Measurements from ENCODE around the gene TRPC4AP. TPM values are rescaled to one million over a fixed set of nuclear protein-coding genes. Genes with fewer than 3 reads are reported as not detected.

TRPC4AP gene
- total RNA-seq, 1 experiment from 2014 or later, result 49.5 TPM

DNA sequence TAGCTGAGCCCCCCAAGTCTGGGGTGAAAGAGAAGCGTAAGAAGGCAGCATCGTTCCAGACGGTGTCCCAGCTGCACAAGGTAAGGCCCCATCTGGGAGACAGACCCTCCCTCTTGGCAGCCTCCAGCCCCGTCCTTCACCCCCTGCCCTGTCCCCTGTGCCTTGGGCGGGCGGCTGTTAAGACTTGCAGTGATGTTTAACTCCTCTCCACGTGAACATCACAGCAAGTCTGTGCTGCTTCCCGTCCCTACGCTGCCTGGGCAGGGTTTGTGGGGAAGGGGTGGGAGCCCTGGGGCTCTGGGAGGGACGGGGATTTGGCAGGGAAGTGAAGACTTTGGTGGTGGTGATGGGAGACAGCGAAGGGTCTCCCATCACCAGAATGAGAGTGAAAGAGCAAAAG is 102.4 kb downstream of the TRPC4AP start:
- no peak for DNase-seq (ENCODE audit: extremely low read depth, low read depth)

DNA sequence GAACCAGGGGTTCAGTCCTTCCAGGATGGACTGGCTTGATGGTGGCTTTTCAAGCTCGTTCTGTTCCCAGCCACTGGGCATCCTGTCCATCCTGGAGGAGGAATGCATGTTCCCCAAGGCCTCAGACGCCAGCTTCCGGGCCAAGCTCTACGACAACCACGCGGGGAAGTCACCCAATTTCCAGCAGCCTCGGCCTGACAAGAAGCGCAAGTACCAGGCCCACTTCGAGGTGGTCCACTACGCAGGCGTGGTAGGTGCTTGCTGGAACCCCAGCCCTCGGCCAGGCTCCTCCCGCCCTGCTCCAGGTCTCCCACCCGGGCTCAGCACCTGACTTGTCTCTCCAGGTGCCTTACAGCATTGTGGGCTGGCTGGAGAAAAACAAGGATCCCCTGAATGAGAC is 102.9 kb downstream of the TRPC4AP start:
- DNase-seq (ENCODE audit: extremely low read depth, low read depth), result no peak

DNA sequence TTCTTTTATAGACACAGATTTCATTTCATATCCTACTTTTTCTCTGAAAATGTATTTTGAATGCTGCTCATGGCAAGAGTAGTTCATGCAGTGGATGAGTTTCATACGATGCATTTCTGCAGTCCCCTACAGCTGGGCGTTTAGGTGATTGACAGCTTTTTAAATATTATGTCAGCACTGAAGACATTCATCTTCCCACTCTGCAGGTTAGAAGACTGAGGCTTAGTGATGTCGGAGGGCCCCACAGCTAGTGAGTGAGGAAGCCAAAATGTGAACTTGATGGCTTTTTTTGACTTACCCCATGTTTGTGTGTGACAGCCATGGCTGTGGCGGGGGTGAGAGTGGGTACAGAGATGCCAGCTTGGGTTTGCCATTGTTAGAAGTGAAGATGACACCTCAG is 103.5 kb downstream of the TRPC4AP start:
- no peak for DNase-seq (ENCODE audit: extremely low read depth, low read depth)

DNA sequence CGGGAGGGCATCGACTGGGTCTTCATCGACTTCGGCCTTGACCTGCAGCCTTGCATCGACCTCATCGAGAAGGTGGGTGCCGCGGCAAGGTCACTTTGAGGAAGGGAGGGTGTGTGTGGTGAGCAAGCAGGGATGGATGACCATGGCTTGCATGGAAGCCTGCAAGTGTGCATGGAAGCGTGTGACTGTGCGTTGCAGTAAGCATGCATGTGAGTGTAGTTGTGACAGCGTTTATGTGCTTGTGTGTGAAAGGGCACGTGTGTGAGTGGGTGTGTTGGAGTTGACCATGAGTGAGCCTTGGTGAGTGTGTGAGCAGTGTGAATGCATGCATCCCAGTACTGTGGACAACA is 104.4 kb downstream of the TRPC4AP start:
- DNase-seq (ENCODE audit: extremely low read depth, low read depth), result no peak

DNA sequence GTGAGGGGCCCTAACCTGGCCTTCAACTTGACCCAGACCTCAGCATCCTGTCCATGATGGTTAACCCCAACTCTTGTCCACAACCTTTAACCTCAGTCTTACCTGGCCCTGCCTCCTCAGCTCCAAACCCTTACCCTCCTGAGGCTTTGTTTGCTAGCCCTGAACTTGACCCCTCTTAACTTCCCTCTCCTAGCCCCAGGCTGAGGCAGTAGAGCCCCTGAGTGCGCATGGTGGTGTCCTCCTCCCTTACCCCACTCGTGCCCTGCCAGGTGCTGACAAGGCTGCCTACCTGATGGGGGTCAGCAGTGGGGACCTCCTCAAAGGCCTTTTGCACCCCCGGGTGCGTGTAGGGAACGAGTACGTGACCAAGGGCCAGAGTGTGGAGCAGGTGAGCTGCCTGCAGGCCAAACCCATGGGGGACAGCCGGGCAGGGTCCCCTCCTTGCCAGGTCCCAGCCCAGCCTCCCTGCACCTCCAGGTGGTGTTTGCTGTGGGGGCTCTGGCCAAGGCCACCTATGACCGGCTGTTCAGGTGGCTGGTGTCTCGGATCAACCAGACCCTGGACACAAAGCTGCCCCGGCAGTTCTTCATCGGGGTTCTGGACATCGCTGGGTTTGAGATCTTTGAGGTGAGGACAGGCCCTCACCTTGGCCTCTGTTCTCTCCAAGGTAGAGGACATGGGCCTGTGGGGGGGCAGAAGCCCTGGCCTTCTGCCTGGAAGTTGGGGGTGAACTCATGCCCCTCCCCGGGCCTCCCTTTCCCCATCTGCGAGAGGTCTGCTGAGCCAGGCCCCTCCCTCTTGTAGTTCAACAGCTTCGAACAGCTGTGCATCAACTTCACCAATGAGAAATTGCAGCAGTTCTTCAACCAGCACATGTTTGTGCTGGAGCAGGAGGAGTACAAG is 105.1 kb downstream of the TRPC4AP start:
- DNase-seq (ENCODE audit: extremely low read depth, low read depth), result no peak

DNA sequence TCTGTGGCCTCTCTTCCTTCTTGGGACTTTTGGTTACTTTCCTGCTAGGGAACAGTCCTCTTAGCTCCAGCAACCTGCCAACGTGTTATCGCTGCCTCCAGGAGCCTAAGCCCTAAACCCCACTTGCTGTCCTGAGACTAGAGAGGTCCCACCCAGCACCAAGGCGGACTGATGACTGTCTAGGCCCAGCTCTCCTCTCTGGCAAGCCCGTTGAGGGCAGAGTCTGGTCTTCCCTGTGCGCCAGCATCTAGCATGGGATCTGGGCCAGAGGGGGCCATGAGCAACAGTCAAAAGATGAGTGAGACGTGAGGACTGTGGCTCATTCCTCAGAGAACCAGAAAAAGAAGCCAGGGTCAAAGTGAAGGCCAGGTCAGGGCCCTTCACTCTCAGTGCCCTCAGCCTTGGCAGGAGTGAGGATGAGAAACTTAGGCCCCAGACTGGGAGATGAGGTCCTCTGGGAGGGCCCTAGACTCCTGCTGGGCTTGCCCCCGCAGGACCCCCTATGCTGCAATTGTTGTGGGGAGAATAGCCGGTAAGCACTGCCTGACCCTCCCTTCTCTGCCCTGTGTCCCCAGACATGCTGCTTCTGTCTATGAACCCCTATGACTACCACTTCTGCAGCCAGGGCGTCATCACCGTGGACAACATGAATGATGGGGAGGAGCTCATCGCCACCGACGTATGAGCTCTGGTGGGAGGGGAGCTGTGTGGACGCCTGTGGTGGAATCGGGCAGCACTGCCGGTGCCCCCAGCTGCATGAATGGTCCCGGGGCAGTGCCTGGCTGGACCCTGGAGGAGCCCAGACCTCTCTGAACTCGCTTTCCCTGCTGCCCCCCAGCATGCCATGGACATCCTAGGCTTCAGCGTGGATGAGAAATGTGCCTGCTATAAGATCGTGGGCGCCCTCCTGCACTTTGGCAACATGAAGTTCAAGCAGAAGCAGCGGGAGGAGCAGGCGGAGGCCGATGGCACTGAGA is 106.0 kb downstream of the TRPC4AP start:
- no peak for DNase-seq (ENCODE audit: extremely low read depth, low read depth)

DNA sequence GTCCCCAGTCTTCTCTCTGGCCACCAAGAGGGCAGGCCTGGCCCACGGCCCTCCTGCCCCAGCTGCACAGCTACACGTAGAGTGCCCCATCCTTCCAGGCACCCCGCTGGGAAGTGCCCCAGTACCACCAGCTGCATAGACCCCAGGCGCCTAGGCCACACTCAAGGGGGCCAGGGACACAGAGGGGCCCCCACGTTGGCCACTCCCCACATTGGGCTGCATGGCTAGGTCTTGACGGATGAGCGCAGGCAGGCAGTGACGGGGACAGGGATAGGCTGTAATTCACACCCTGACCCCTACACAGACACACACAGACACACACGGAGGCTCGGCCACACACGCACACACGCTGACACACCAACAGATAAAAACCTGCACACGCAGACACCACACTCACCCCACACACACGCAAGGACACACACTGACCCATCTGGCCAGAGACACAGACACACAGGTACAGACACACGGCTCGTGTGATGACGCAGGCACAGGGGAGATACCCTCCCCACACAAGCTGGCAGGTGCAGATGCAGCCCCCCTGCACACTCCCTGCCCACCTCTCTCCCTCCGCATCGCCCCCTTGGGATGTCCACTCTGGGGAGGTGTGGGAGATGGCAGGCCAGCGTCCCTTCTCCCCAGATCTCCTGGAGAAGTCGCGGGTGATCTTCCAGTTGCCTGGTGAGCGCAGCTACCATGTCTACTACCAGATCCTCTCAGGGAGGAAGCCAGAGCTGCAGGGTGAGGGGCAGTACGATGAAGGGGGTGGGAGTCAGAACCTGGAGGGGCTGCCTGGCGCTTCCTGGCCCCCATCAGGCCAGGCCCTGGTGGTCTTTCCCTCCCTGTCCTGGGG is 106.9 kb downstream of the TRPC4AP start:
- DNase-seq (ENCODE audit: extremely low read depth, low read depth), result no peak

DNA sequence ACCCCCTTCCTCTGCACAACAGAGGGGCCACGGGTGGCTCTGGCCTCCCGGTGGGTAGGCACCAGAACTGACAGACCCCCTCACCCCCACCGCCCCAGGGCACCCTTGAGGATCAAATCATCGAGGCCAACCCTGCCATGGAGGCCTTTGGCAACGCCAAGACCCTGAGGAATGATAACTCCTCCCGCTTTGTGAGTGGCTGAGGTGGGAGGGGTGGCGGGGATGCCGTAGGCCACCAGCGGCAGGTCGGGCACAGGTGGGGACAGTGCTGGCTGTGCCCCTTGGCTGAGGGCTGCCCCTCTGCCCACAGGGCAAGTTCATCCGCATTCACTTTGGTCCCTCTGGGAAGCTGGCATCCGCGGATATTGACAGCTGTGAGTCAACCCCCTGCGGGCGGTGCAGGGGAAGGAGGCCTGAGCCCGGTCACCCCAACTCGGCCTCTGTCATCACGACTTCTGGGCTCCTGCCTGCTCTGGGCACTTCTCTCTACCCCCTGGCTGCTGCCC is 107.8 kb downstream of the TRPC4AP start:
- DNase-seq (ENCODE audit: extremely low read depth, low read depth), result no peak

DNA sequence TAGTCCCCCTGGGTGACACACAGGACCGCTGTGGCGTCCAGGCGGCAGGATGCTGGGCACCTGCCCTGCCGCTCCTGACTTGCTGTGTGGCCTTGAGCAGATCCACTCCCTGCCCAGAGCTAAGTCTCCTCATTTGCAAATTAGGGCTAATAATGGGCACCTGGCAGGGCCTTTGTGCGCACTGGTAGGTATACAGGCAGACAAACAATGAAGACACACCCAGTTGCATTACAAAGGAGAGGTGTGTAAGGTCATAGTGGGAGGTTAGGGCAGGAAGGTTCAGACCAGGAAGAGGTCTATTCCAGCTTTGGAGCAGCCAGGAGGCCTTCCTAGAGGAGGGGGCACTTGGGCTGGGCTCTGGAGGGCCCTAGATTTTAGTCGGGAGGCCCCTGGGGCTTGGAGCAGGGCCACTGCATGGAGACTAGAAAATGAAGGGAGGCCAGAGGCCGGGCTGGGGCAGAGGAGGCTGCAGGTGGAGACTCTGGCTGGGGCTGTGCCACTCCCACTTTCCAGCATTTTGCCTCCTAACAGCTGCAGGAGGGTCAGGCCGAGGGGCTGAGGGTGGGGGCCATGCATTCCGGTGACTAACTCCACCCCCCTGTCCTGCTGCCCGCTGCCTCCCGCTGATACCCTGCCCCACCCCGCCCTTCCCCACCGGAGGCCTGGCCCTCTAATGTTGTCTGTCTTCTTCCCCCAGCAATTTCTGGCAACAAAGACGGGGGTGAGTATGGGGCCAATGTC is 108.4 kb downstream of the TRPC4AP start:
- DNase-seq (ENCODE audit: extremely low read depth, low read depth), result no peak

DNA sequence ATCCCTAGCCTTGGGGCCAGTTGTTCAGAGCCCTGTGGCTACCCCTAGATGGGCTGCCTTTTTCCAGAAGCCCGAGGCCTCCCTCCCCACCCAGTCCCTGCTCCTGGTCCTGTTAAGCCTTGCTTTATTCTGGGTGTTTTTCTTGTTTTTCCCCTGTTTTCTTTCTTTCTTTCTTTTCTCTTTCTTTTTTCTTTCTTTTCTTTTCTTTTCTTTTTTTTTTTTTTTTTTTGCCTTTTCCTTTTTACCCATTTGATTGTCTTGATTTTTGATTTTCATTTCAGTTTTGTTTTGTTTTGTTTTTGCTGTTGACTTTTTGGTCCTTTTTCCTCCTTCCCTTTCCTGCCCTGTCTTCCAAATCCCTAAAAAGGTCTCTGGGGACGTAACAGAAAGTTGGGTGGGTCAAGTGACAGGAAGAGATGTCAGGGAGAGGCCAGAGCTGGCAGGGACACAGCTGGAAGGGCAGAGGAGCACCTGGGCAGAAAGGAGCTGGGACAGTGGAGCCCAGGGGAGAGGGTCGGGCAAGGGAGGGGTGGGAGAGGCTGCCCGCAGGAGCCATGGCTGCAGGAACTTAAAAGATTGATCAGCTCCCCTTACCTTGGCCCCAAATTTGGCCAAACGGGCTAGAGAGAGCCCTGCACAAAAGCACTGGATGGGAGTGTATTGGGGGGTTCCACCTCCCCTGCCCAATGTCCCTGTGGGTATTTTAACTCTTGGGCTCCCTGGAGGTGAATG is 109.4 kb downstream of the TRPC4AP start:
- no peak for DNase-seq (ENCODE audit: extremely low read depth, low read depth)

DNA sequence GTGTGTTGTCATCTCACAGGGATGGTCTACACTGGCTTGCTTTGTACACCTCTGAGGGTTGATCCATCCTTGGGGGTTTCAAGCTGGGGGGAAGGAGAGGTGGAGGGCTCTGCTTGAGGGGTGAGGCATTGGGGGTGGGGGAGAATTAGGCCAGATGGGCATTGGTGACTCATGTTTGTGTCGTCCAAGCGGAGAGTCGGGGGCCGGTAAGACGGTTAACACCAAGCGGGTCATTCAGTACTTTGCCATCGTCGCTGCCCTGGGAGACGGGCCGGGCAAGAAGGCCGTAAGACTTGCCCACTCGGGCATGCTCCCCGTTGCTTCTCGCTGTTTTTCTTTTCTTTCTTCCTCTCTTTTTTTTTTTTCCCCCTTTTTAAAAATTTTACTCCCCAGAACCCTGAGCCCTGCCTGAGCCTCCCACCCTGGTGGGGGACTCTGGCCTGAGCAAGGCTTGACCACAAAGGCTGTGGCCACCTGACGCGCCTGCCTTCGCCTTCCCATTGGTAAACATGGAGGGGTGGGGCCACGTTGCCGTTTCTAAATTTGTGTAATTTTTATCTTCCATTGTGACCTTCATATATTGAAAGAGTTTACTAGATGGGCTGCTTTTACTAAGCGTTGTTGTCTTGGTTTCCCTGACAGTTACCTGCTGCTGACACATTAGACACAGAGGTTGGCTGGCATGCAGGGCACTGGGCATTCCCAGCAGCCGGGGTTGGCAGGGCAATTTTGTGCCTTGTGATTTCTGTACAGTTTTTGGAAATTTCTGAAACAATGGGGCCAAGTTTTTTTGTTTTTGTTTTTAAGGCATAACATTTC is 110.1 kb downstream of the TRPC4AP start:
- no peak for DNase-seq (ENCODE audit: extremely low read depth, low read depth)

DNA sequence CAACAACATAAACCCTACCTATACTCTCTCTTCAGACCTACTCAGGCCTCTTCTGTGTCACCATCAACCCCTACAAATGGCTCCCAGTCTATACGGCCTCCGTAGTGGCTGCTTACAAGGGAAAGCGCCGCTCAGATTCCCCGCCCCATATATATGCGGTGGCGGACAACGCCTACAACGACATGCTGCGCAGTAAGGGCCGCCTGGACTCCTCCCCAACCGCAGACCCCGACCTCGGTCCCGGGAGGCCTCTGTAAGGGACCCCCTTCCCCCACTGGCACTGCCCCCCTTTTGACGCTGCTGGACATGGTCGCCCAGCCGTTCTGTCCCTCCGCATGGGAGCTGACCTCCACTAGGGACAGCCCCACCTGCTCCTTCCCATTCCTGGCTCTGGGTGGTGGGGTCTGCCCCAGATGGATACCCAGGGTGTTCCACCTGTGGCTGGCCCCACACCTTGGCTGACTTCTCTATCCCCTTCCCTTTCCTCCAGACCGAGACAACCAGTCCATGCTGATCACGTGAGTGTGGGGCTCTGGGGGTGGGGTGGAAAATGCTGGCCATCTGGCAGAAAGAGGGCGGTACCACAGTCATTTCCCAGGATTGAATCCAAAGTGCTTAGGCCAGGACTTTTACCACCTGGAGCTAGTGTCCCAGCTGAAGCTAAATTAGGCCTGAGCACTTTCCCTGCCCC is 111.9 kb downstream of the TRPC4AP start:
- no peak for DNase-seq (ENCODE audit: extremely low read depth, low read depth)

DNA sequence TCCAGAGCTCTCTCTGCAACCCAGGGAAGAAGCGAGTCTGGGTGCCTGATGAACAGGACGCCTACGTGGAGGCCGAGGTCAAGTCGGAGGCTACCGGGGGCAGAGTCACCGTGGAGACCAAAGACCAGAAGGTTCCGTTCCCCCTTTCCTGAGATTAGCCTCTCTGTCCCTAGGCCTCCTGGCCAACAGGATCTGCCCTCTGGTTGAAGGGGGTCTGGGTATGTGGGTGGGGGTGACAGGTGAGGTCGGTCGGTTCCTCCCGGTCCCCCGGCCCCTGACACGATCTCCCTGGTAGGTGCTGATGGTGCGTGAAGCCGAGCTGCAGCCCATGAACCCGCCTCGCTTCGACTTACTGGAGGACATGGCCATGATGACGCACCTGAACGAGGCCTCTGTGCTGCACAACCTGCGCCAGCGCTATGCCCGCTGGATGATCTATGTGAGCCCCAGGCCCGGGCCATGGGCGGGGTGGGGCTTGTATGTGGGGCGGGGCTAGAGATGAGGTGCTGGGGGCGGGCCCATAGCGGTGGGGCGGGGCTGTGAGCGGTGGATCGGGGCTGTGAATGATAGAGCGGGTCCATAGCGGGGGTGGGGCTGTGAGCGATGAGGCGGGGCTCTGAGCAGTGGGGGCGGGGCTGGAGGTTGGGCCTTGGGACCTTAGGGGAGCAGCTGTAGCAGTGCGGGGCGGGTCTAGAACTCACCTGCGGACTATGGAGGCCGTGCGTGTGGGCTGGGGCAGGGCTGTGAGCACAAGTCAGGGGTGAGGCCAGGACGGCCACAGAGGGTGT is 113.0 kb downstream of the TRPC4AP start:
- DNase-seq (ENCODE audit: extremely low read depth, low read depth), result no peak

DNA sequence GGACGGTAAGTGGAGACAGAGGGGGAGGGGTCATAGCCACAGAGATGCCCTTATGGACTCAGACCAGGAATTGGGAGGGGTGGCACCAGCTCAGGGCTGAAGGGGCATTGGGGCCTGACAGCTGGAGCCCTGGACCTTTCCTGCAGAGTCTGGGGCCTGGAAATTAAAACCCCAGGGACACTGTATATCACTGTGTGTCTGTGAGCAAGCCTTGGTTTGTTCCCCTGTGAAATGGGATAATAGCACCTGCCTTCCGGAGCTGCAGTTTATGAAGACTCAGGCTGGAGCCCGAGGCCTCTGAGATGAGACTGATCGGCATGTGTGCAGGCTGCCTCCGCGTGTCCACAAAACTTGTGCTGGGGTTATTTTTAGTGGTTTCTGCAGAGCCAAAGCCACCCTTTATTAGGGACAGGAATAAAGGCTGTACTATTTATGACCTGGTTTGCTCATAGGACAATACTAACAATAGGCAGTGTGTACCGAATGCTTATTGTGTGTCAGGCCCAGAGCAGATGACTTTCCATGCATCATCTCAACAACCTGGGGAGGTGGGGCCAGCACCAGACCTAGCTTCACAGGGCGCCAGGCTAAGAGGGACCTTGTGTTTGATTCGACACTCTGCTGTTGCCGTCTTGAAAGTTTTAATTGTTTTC is 114.4 kb downstream of the TRPC4AP start:
- no peak for DNase-seq (ENCODE audit: extremely low read depth, low read depth)

DNA sequence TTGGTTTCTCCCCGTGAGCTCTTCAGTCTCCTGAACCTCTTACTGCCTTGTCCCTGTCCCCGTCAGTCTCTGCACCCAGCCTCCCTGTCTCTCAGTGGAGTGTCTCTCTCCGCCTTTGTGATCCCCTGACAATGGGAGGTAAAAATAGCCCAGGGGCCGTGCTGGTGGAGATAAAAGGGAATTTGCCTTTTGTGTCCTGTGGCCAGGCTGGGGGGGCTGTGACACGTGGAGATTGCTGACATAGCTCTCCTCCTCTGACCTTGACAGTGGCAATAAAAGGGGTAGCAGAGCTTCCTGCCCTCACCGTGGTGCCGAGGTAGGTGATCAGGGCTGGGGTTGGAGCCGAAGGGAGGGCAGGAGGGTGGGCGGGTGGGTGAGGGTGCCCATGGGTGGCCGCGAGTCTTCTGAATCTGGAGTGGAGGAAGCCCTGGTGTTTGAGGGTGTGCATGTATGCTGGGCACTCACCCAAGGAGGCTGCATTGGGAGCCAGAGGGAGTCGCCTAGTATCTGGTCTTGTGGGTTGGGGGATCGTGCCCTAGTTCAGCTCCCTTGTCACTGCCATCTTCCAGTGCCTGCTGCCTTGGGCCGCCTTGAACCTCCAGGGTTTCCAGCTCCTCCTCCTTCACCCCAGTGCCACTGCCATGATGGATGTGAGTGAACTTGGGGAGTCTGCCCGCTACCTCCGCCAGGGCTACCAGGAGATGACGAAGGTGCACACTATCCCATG is 115.1 kb downstream of the TRPC4AP start:
- no peak for DNase-seq (ENCODE audit: extremely low read depth, low read depth)

DNA sequence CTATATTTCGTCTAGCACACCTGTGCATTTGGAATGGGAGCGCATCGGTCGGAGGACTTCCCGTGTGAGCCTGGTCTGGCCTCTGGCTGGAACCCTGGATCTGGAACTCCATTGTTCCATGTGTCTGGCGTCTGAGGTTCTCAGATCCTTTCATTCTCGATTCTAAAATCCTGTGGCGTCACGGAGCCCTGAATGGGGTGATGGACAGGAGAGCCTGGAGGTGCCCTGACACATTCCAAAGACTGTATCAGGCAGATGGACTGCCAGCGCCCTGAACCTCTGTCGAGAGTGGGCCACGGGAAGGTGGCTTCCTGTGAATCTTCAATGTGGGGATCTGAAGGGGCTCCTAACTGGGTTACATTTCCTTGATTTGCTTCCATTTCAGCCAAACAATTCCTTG is 116.3 kb downstream of the TRPC4AP start:
- no peak for DNase-seq (ENCODE audit: extremely low read depth, low read depth)
